ENCODE results near the gene ASAP2.

DNA sequence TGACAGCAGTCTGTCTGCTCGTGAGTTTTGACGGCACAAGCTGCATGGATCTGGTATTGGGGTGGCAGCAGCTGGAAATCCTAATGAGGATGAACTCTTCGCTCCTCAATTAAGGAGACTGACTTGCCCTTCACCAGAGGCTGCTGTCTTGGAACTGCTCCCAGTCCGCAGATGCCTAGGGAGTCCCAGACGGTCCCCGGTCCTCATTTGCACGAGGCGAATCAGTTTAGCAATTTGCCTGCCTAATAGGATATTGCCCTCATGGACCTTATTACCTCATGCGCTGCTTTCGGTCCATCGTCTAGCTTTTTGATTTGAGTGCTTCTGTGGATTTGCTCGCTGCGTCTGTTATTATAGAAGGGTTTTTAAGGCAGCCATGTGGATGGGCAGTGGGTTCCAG lies 40.6 kb downstream of the ASAP2 start:
- no peak for TF ChIP-seq CTCF (conservative IDR thresholded peaks at IDR 0.05; ENCODE audit: low read length)
- TF ChIP-seq EZH2phosphoT487 (IDR thresholded peaks at IDR 0.05; ENCODE audit: borderline replicate concordance, low read depth, low read length), result no peak
